IPS-18a (cell line): ENCODE measurements around the gene SLC16A12.
A peak's percentile ranks its signal among the peaks of the same experiment; 100 is the strongest.

ENCODE experiments used
- H3K27ac ChIP-seq: one replicate; pipeline ENCODE4 v1.5.1; 2013; ENCODE audit warnings: low read length
- H3K27me3 ChIP-seq: one replicate; pipeline ENCODE4 v1.6.1; 2013; ENCODE audit warnings: mild to moderate bottlenecking, low read length; ENCODE audit not compliant: control insufficient read depth, insufficient read depth
- H3K36me3 ChIP-seq: one replicate; pipeline ENCODE4 v1.6.1; 2013; ENCODE audit warnings: low read depth, low read length; ENCODE audit not compliant: control insufficient read depth
- H3K4me1 ChIP-seq: one replicate; pipeline ENCODE4 v1.6.1; 2013; ENCODE audit warnings: low read depth, low read length; ENCODE audit not compliant: control insufficient read depth
- H3K4me3 ChIP-seq: one replicate; pipeline ENCODE4 v1.5.1; 2013; ENCODE audit warnings: low read length
- H3K9ac ChIP-seq: one replicate; pipeline ENCODE4 v1.6.1; 2013; ENCODE audit warnings: mild to moderate bottlenecking, low read length, moderate library complexity
- H3K9me3 ChIP-seq: one replicate; pipeline ENCODE4 v1.6.1; 2013; ENCODE audit warnings: low read depth, low read length; ENCODE audit not compliant: control insufficient read depth

SLC16A12 gene

GRCh38 chr10:89431977-89432376 lies 103.4 kb downstream of the SLC16A12 start:
- H3K9ac ChIP-seq = no peak overlapping the region
- no peak overlapping the region for H3K27ac ChIP-seq
- no peaks in the 10 kb centered on the region for H3K36me3 ChIP-seq
- no peak overlapping the region for H3K4me3 ChIP-seq
- no peaks in the 10 kb centered on the region for H3K9me3 ChIP-seq
- H3K27me3 ChIP-seq = no peaks in the 10 kb centered on the region
- peaks cover 14% of the 10 kb centered on the region for H3K4me1 ChIP-seq

- Histone ChIP-seq H3K9ac (no peak overlapping the region), H3K4me1 (peaks cover 6% of the 10 kb centered on the region), H3K27ac (no peak overlapping the region), H3K36me3 (no peaks in the 10 kb centered on the region), H3K27me3 (no peaks in the 10 kb centered on the region), H3K9me3 (no peaks in the 10 kb centered on the region), H3K4me3 (no peak overlapping the region)
Measured at GRCh38 chr10:89428877-89429276, 106.5 kb downstream of the SLC16A12 start.

- no peak overlapping the region for H3K4me3 ChIP-seq
- no peaks in the 10 kb centered on the region for H3K27me3 ChIP-seq
- H3K27ac ChIP-seq = no peak overlapping the region
- no peaks in the 10 kb centered on the region for H3K9me3 ChIP-seq
- no peaks in the 10 kb centered on the region for H3K36me3 ChIP-seq
- peaks cover 6% of the 10 kb centered on the region for H3K4me1 ChIP-seq
- H3K9ac ChIP-seq = no peak overlapping the region
Measured at GRCh38 chr10:89427629-89428028, 107.8 kb downstream of the SLC16A12 start.

- Histone ChIP-seq H3K27ac (no peak overlapping the region), H3K27me3 (no peaks in the 10 kb centered on the region), H3K4me1 (peaks cover 6% of the 10 kb centered on the region), H3K4me3 (no peak overlapping the region), H3K36me3 (no peaks in the 10 kb centered on the region), H3K9ac (no peak overlapping the region), H3K9me3 (no peaks in the 10 kb centered on the region)
Measured at GRCh38 chr10:89426230-89426868, 109.0 kb downstream of the SLC16A12 start.

- H3K36me3 ChIP-seq = no peaks in the 10 kb centered on the region
- H3K4me1 ChIP-seq = peaks cover 6% of the 10 kb centered on the region
- H3K4me3 ChIP-seq = no peak overlapping the region
- H3K27me3 ChIP-seq = no peaks in the 10 kb centered on the region
- H3K27ac ChIP-seq = no peak overlapping the region
- H3K9me3 ChIP-seq = no peaks in the 10 kb centered on the region
- no peak overlapping the region for H3K9ac ChIP-seq
Measured at GRCh38 chr10:89425000-89425399, 110.4 kb downstream of the SLC16A12 start.

- peaks cover 6% of the 10 kb centered on the region for H3K27me3 ChIP-seq
- H3K9me3 ChIP-seq = no peaks in the 10 kb centered on the region
- peaks cover 9% of the 10 kb centered on the region for H3K4me1 ChIP-seq
- no peak overlapping the region for H3K4me3 ChIP-seq
- no peak overlapping the region for H3K9ac ChIP-seq
- H3K36me3 ChIP-seq = no peaks in the 10 kb centered on the region
- no peak overlapping the region for H3K27ac ChIP-seq
Measured at GRCh38 chr10:89421018-89421476, 114.3 kb downstream of the SLC16A12 start.

- H3K4me3 ChIP-seq = no peak overlapping the region
- no peaks in the 10 kb centered on the region for H3K36me3 ChIP-seq
- H3K27me3 ChIP-seq = peaks cover 17% of the 10 kb centered on the region
- no peak overlapping the region for H3K27ac ChIP-seq
- peaks cover 12% of the 10 kb centered on the region for H3K4me1 ChIP-seq
- H3K9me3 ChIP-seq = no peaks in the 10 kb centered on the region
- no peak overlapping the region for H3K9ac ChIP-seq
Measured at GRCh38 chr10:89419548-89419947, 115.8 kb downstream of the SLC16A12 start.

GRCh38 chr10:89416465-89416864 lies 118.9 kb downstream of the SLC16A12 start:
- Histone ChIP-seq H3K4me3 (no peak overlapping the region), H3K9me3 (no peaks in the 10 kb centered on the region), H3K27ac (no peak overlapping the region), H3K36me3 (no peaks in the 10 kb centered on the region), H3K9ac (no peak overlapping the region), H3K27me3 (peaks cover 23% of the 10 kb centered on the region), H3K4me1 (peaks cover 16% of the 10 kb centered on the region)

- Histone ChIP-seq H3K9ac (peak overlapping the region; percentile 77), H3K9me3 (no peaks in the 10 kb centered on the region), H3K36me3 (no peaks in the 10 kb centered on the region), H3K4me1 (peaks cover 16% of the 10 kb centered on the region), H3K27ac (no peak overlapping the region), H3K4me3 (peak overlapping the region; percentile 86), H3K27me3 (peaks cover 23% of the 10 kb centered on the region)
Measured at GRCh38 chr10:89414879-89415821, 120.2 kb downstream of the SLC16A12 start.

GRCh38 chr10:89414146-89414878 lies 121.1 kb downstream of the SLC16A12 start, which contains the start of gene IFIT5:
Gene IFIT5 (plus strand): TSS chr10:89414568. CDS start chr10:89414799, 231 bp downstream.
- H3K36me3 ChIP-seq = no peaks in the 10 kb centered on the region
- H3K9ac ChIP-seq = peak within 1 kb of the TSS; percentile 77
- H3K27ac ChIP-seq = no peak within 1 kb of the TSS
- peak within 1 kb of the TSS; percentile 86 for H3K4me3 ChIP-seq
- peaks cover 12% of the 10 kb centered on the region for H3K4me1 ChIP-seq
- no peaks in the 10 kb centered on the region for H3K9me3 ChIP-seq
- peaks cover 23% of the 10 kb centered on the region for H3K27me3 ChIP-seq

- H3K4me1 ChIP-seq = peaks cover 11% of the 10 kb centered on the region
- H3K36me3 ChIP-seq = no peaks in the 10 kb centered on the region
- H3K4me3 ChIP-seq = peak overlapping the region; percentile 86
- no peak overlapping the region for H3K27ac ChIP-seq
- no peak overlapping the region for H3K9ac ChIP-seq
- peaks cover 23% of the 10 kb centered on the region for H3K27me3 ChIP-seq
- H3K9me3 ChIP-seq = no peaks in the 10 kb centered on the region
Measured at GRCh38 chr10:89413398-89413912, 121.9 kb downstream of the SLC16A12 start.
